ENCODE measurements around the gene TSBP1.
"Not testable (repeated sequence)": the region's sequence is repeated elsewhere in the genome, so short reads cannot be mapped to it uniquely, and the experiment has no call there.

TSBP1 gene

DNA sequence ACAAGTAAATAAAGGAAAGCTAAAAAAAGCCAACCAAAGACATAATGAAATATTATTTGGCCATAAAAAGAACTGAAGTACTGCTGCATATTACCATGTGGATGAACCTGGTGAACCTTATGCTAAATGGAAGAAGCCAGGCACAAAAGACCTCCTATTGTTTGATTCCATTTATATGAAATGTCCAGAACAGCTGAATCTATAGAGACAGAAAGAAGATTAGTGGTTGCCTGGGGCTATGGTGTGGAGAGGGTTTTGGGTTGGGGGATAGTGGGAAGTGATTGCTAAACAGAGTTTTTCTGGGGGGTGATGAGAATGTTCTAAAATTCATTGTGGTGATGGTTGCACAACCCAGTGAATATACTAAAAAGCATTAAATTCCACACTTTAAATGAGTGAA lies 53.2 kb downstream of the TSBP1 start:
- DNase-seq (ENCODE audit: low read depth) = no peak
- H3K4me3 ChIP-seq (ENCODE audit: control insufficient read depth, low read depth, low read length) = no peak overlapping the region
- TF ChIP-seq, protein P1, sequence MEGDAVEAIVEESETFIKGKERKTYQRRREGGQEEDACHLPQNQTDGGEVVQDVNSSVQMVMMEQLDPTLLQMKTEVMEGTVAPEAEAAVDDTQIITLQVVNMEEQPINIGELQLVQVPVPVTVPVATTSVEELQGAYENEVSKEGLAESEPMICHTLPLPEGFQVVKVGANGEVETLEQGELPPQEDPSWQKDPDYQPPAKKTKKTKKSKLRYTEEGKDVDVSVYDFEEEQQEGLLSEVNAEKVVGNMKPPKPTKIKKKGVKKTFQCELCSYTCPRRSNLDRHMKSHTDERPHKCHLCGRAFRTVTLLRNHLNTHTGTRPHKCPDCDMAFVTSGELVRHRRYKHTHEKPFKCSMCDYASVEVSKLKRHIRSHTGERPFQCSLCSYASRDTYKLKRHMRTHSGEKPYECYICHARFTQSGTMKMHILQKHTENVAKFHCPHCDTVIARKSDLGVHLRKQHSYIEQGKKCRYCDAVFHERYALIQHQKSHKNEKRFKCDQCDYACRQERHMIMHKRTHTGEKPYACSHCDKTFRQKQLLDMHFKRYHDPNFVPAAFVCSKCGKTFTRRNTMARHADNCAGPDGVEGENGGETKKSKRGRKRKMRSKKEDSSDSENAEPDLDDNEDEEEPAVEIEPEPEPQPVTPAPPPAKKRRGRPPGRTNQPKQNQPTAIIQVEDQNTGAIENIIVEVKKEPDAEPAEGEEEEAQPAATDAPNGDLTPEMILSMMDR (IDR thresholded peaks at IDR 0.05; ENCODE audit: control insufficient read depth, insufficient read depth, low read depth, low read length, missing control alignments) = no peak

DNA sequence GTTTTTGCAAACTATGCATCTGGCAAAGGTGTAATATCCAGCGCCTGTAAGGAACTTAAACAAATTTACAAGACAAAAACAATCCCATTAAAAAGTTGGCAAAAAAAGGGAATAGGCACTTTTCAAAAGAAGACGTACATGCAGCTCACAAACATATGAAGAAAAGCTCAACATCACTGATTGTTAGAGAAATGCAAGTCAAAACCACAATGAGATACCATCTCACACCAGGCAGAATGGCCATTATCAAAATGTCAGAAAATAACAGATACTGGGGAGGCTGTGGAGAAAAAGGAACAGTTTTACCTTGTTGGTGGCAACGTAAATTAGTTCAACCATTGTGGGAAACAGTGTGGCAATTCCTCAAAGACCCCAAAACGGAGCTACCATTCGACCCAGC lies 54.2 kb downstream of the TSBP1 start:
- TF ChIP-seq, protein P1 (IDR thresholded peaks at IDR 0.05; ENCODE audit: control insufficient read depth, insufficient read depth, low read depth, low read length, missing control alignments) = no peak
- no peak for DNase-seq (ENCODE audit: low read depth)
- H3K4me3 ChIP-seq (ENCODE audit: control insufficient read depth, low read depth, low read length) = no peak overlapping the region

DNA sequence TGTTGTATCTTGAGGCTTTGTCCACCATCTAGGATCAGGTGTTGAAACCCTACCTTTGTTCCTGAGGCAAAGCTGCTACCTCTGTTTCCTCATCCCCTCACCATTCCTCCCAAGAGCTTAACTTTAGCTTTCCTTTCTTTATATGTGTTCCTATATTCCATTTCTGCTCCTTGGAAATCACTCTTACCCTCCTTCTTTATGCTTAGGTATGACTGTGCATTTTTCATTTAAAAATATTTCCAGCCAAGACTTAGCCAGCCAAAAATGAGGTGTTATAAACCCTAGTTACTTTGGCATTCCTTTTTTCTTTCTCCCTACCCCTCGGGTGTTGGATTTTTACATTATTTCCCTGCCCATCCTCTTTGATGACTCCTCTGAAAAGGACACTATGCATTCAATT lies 57.7 kb downstream of the TSBP1 start:
- no peak for DNase-seq (ENCODE audit: low read depth)
- H3K4me3 ChIP-seq (ENCODE audit: control insufficient read depth, low read depth, low read length) = no peak overlapping the region
- TF ChIP-seq, protein P1 (IDR thresholded peaks at IDR 0.05; ENCODE audit: control insufficient read depth, insufficient read depth, low read depth, low read length, missing control alignments) = no peak

DNA sequence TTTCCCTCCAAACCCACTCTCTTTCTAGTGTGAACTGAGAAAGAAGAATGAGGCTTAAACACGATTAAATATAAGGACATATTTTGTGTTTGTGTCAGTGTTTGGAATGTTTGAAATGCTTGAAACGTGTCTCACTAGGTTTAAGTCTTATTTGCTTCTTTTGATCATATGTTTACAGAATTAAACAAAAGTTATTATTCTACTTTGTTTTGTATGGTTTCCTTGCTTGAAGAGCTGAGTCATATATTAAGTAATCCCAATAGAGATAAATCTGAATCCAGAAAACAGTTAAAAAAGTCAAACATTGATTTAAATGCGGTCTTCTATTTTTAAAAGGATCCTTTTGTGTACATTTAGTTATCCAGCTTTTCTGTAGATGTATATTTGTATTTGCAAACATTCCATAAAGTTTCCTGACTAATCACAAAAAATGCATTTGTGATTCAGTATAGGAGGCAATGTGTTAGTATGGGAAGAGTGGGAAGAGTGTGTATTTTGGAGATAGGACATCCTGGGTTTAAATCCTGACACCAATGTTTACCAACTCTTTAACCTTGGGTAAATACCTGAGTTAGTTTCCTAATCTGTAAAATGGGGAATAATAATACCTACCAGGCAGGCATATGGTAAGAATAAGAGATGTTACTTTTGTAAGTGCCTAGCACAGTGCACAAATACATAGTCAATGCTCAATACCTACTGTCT lies 72.9 kb downstream of the TSBP1 start:
- H3K4me3 ChIP-seq (ENCODE audit: control insufficient read depth, low read depth, low read length) = no peak overlapping the region

DNA sequence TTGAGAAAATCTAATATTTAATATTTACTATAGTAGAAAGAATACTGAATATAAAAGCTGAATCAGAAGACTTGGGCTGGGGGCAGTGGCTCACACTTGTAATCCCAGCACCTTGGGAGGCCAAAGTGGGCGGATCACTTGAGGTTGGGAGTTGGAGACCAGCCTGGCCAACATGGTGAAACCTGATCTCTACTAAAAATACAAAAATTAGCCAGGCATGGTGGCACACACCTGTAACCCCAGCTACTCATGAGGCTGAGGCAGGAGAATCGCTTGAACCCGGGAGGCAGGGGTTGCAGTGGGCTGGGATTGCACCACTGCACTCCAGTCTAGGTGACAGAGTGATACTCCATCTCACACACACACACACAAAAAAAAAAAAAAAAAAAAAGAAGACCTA lies 76.7 kb downstream of the TSBP1 start:
- not testable (repeated sequence) for H3K4me3 ChIP-seq (ENCODE audit: control insufficient read depth, low read depth, low read length); DNase-seq (ENCODE audit: low read depth)

More for the DNA sequence above, 72.9 kb downstream of the TSBP1 start:
- TF ChIP-seq, protein P1 (IDR thresholded peaks at IDR 0.05; ENCODE audit: control insufficient read depth, insufficient read depth, low read depth, low read length, missing control alignments) = no peak
- DNase-seq (ENCODE audit: low read depth) = no peak

DNA sequence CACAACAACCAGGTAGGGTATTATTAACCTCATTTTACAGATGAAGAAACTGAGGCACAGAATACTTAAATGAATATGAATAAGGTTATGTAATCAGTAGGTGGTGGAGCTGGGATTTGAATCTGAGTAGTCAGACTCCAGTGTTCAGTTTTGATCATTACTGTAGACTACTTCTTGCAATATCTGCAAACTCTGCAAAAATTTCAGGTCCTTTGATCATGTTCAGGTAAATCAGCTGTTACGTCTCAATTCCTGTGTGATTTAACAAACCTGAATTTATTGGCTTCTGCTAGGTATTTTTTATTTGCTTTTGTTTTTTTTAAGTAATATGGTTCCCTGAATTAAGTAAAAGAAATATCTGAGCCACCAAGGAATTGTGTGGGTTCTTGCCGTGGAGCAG lies 77.1 kb downstream of the TSBP1 start:
- DNase-seq (ENCODE audit: low read depth) = no peak
- TF ChIP-seq, protein P1 (IDR thresholded peaks at IDR 0.05; ENCODE audit: control insufficient read depth, insufficient read depth, low read depth, low read length, missing control alignments) = no peak
- H3K4me3 ChIP-seq (ENCODE audit: control insufficient read depth, low read depth, low read length) = no peak overlapping the region

DNA sequence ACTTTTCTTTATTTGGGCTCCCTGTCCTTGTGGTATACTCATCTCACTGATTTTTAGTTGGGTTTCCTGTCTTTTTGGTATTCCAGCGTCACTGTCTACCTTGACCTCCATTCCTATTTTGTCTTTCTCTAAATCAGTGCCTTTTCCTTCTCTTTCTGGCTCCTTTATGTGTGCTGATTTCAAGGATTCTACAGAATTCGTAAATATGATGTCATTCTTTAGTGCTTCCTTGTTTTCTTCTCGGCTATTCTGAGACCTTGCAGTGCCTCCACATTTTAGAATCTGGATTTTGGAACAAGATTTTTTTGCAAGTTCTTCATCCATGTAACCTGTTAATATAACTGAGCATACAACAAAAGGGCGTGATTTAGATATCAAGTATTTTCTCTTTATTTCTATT lies 78.0 kb downstream of the TSBP1 start:
- DNase-seq (ENCODE audit: low read depth) = no peak
- TF ChIP-seq, protein P1 (IDR thresholded peaks at IDR 0.05; ENCODE audit: control insufficient read depth, insufficient read depth, low read depth, low read length, missing control alignments) = no peak
- H3K4me3 ChIP-seq (ENCODE audit: control insufficient read depth, low read depth, low read length) = no peak overlapping the region
